ENCODE measurements around the gene GALR3. TPM values are rescaled to one million over a fixed set of nuclear protein-coding genes. Genes with fewer than 3 reads are reported as not detected.

Gene GALR3
- total and polyA plus RNA-seq, 4 donors: not detected

DNA sequence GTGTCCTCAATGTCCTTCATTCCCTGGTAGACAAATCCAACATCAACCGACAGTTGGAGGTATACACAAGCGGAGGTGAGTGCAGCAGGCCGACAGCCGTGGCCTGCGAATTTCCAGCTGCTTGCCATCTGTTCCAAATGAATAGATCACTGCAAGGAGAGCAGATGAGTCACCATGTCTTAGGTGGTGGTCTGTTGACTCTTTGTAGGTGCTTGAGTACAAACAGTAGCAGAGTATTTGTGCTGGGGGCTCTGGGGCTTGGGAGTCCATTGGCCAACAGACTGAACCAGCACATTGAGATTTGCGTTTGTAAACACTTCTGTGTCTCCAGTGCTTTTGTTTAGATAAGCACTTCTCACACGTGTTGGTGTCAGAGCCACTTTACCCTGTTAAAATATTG is 47.1 kb downstream of the GALR3 start:
- DNase-seq (ENCODE audit: low spot score): no peak
- no peaks in the 10 kb centered on the region for H3K9me3 ChIP-seq (ENCODE audit: control insufficient read depth in 4 of 4, low read length in 3 of 4)
- no peak overlapping the region for H3K9ac ChIP-seq (ENCODE audit: low read depth in 1 of 2, low read length in 2 of 2)
- no peaks in the 10 kb centered on the region for H3K27me3 ChIP-seq (ENCODE audit: control insufficient read depth in 4 of 4, insufficient read depth in 4 of 4, low read length in 3 of 4)
- no peaks in the 10 kb centered on the region for H3K4me1 ChIP-seq (ENCODE audit: control insufficient read depth in 4 of 4, insufficient read depth in 4 of 4, low read length in 3 of 4)
- H3K4me3 ChIP-seq (ENCODE audit: low read depth in 1 of 3, low read length in 3 of 3): no peak overlapping the region
- WGBS: 86% methylated on average over 7 of the region's 7 CpGs
- no peak overlapping the region for H3K27ac ChIP-seq (ENCODE audit: low read depth in 1 of 2, low read length in 2 of 2)
- no peak for TF ChIP-seq EGR1 (IDR thresholded peaks at IDR 0.05; ENCODE audit: low read depth in 2 of 2)
- TF ChIP-seq, protein P1, sequence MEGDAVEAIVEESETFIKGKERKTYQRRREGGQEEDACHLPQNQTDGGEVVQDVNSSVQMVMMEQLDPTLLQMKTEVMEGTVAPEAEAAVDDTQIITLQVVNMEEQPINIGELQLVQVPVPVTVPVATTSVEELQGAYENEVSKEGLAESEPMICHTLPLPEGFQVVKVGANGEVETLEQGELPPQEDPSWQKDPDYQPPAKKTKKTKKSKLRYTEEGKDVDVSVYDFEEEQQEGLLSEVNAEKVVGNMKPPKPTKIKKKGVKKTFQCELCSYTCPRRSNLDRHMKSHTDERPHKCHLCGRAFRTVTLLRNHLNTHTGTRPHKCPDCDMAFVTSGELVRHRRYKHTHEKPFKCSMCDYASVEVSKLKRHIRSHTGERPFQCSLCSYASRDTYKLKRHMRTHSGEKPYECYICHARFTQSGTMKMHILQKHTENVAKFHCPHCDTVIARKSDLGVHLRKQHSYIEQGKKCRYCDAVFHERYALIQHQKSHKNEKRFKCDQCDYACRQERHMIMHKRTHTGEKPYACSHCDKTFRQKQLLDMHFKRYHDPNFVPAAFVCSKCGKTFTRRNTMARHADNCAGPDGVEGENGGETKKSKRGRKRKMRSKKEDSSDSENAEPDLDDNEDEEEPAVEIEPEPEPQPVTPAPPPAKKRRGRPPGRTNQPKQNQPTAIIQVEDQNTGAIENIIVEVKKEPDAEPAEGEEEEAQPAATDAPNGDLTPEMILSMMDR (IDR thresholded peaks at IDR 0.05; ENCODE audit: low read depth, low read length, missing input control): no peak
- no peak for TF ChIP-seq HNF4G (IDR thresholded peaks at IDR 0.05)
- no peak for TF ChIP-seq FOXA1 (IDR thresholded peaks at IDR 0.05)
- TF ChIP-seq YY1 (IDR thresholded peaks at IDR 0.05): no peak
- TF ChIP-seq ZBTB33 (IDR thresholded peaks at IDR 0.05): no peak
- no peak for TF ChIP-seq GABPA (IDR thresholded peaks at IDR 0.05 in 1 of 2, conservative IDR thresholded peaks at IDR 0.05 in 1 of 2)
- TF ChIP-seq NR2F2 (IDR thresholded peaks at IDR 0.05): no peak
- TF ChIP-seq ATF3 (IDR thresholded peaks at IDR 0.05): no peak
- TF ChIP-seq RAD21 (IDR thresholded peaks at IDR 0.05): no peak
- TF ChIP-seq, protein P2, sequence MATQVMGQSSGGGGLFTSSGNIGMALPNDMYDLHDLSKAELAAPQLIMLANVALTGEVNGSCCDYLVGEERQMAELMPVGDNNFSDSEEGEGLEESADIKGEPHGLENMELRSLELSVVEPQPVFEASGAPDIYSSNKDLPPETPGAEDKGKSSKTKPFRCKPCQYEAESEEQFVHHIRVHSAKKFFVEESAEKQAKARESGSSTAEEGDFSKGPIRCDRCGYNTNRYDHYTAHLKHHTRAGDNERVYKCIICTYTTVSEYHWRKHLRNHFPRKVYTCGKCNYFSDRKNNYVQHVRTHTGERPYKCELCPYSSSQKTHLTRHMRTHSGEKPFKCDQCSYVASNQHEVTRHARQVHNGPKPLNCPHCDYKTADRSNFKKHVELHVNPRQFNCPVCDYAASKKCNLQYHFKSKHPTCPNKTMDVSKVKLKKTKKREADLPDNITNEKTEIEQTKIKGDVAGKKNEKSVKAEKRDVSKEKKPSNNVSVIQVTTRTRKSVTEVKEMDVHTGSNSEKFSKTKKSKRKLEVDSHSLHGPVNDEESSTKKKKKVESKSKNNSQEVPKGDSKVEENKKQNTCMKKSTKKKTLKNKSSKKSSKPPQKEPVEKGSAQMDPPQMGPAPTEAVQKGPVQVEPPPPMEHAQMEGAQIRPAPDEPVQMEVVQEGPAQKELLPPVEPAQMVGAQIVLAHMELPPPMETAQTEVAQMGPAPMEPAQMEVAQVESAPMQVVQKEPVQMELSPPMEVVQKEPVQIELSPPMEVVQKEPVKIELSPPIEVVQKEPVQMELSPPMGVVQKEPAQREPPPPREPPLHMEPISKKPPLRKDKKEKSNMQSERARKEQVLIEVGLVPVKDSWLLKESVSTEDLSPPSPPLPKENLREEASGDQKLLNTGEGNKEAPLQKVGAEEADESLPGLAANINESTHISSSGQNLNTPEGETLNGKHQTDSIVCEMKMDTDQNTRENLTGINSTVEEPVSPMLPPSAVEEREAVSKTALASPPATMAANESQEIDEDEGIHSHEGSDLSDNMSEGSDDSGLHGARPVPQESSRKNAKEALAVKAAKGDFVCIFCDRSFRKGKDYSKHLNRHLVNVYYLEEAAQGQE (IDR thresholded peaks at IDR 0.05): no peak
- TF ChIP-seq, protein P3, sequence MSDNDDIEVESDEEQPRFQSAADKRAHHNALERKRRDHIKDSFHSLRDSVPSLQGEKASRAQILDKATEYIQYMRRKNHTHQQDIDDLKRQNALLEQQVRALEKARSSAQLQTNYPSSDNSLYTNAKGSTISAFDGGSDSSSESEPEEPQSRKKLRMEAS (IDR thresholded peaks at IDR 0.05): no peak
- no peak for TF ChIP-seq TAF1 (conservative IDR thresholded peaks at IDR 0.05)
- no peak for TF ChIP-seq RXRA (IDR thresholded peaks at IDR 0.05)
- peaks cover 17 to 68% (median 57%) of the 10 kb centered on the region in 4 donors for H3K36me3 ChIP-seq (ENCODE audit: control insufficient read depth in 4 of 4, insufficient read depth in 3 of 4, low read depth in 1 of 4, low read length in 3 of 4)

Small RNA genes within 50 kb of the gene (small RNA-seq; reads per million reads assigned to genes)
- 0.42 reads per million, percentile 47 among the genes with 10 or more reads in this experiment for gene MIR659

Other genes with a start within 250 kb of the GALR3 start
- gene LGALS2, start 243.3 kb upstream of the GALR3 start, total RNA-seq: 1 to 10 TPM in 1 of 2 donors, under 1 TPM in 1; 0.33 to 3.4 TPM
- gene LGALS2, start 243.3 kb upstream of the GALR3 start, polyA plus RNA-seq: 1 to 10 TPM in 1 of 2 donors, under 1 TPM in 1; 0.81 to 2.3 TPM
- 10 to 100 TPM; 17.4 to 26.4 TPM for gene GGA1, start 214.5 kb upstream of the GALR3 start, total RNA-seq
- gene GGA1, start 214.5 kb upstream of the GALR3 start, polyA plus RNA-seq: 10 to 100 TPM; 15.1 to 18.2 TPM
- 1 to 10 TPM; 3.8 to 8.2 TPM for gene SH3BP1, start 183.7 kb upstream of the GALR3 start, total RNA-seq
- gene SH3BP1, start 183.7 kb upstream of the GALR3 start, polyA plus RNA-seq: 1 to 10 TPM in 1 of 2 donors, under 1 TPM in 1; 0.24 to 1.7 TPM
- gene PDXP, start 164.7 kb upstream of the GALR3 start, total RNA-seq: 10 to 100 TPM; 23.4 to 32.4 TPM
- 10 to 100 TPM; 24.7 to 42.2 TPM for gene PDXP, start 164.7 kb upstream of the GALR3 start, polyA plus RNA-seq
- 10 to 100 TPM; 35.6 to 74.9 TPM for gene LGALS1, start 147.7 kb upstream of the GALR3 start, total RNA-seq
- gene LGALS1, start 147.7 kb upstream of the GALR3 start, polyA plus RNA-seq: 100 to 1,000 TPM; 108 to 138 TPM
- gene NOL12, start 137.0 kb upstream of the GALR3 start, total RNA-seq: 10 to 100 TPM; 11.3 to 16.5 TPM
- 10 to 100 TPM in 1 of 2 donors, 1 to 10 TPM in 1; 6.9 to 11.6 TPM for gene NOL12, start 137.0 kb upstream of the GALR3 start, polyA plus RNA-seq
- gene TRIOBP, start 126.3 kb upstream of the GALR3 start, total RNA-seq: 10 to 100 TPM; 24.8 to 41.1 TPM
- 10 to 100 TPM in 1 of 2 donors, 1 to 10 TPM in 1; 4.8 to 18.3 TPM for gene TRIOBP, start 126.3 kb upstream of the GALR3 start, polyA plus RNA-seq
- gene GCAT, start 15.4 kb upstream of the GALR3 start, total RNA-seq: 10 to 100 TPM; 27.7 to 31.8 TPM
- gene GCAT, start 15.4 kb upstream of the GALR3 start, polyA plus RNA-seq: 10 to 100 TPM; 20.7 to 32.6 TPM
- gene ANKRD54, start 21.0 kb downstream of the GALR3 start, total RNA-seq: 10 to 100 TPM; 13.7 to 25.5 TPM
- gene ANKRD54, start 21.0 kb downstream of the GALR3 start, polyA plus RNA-seq: 10 to 100 TPM; 10.7 to 11.3 TPM
- 100 to 1,000 TPM; 103 to 217 TPM for gene EIF3L, start 26.0 kb downstream of the GALR3 start, total RNA-seq
- gene EIF3L, start 26.0 kb downstream of the GALR3 start, polyA plus RNA-seq: 100 to 1,000 TPM; 104 to 117 TPM
- gene MICALL1, start 82.9 kb downstream of the GALR3 start, total RNA-seq: 1 to 10 TPM; 2.7 to 9.3 TPM
- gene MICALL1, start 82.9 kb downstream of the GALR3 start, polyA plus RNA-seq: 1 to 10 TPM; 2.0 to 5.5 TPM
- gene C22orf23, start 130.2 kb downstream of the GALR3 start, total RNA-seq: not detected
- gene C22orf23, start 130.2 kb downstream of the GALR3 start, polyA plus RNA-seq: under 1 TPM in 1 of 2 donors, not detected in 1; 0.02 TPM
- gene POLR2F, start 130.3 kb downstream of the GALR3 start, total RNA-seq: 10 to 100 TPM; 21.4 to 27.9 TPM
- 100 to 1,000 TPM in 1 of 2 donors, 10 to 100 TPM in 1; 84.7 to 152 TPM for gene POLR2F, start 130.3 kb downstream of the GALR3 start, polyA plus RNA-seq
- under 1 TPM; 0.05 to 0.08 TPM for gene SOX10, start 161.2 kb downstream of the GALR3 start, total RNA-seq
- gene SOX10, start 161.2 kb downstream of the GALR3 start, polyA plus RNA-seq: under 1 TPM; 0.06 to 0.29 TPM
- gene PICK1, start 234.0 kb downstream of the GALR3 start, total RNA-seq: 10 to 100 TPM in 1 of 2 donors, 1 to 10 TPM in 1; 5.8 to 25.8 TPM
- gene PICK1, start 234.0 kb downstream of the GALR3 start, polyA plus RNA-seq: 10 to 100 TPM; 10.3 to 15.9 TPM